ENCODE results near the gene ROR2.

- TF ChIP-seq POLR2A (IDR thresholded peaks at IDR 0.05; ENCODE audit: low read depth, low read length) = no peak
- no peak for TF ChIP-seq POLR2AphosphoS5 (IDR thresholded peaks at IDR 0.05; ENCODE audit: low read depth, low read length)
These were observed 69.6 kb downstream of the ROR2 start for GRCh38 chr9:91880378-91880972.

Measured in GM12892 (cell line).